BLaER1 treated with 17β-estradiol and CSF1 and Interleukin-3, amounts not matched to agents 10 nM and 100 nM (cell line): Measurements from ENCODE around the gene AP3B1.

Experiments used
- H3K27ac ChIP-seq, 11 experiments: shearing (Covaris generic); formaldehyde crosslinking; 2 replicates each; pipeline ENCODE4 v1.8.1; 2022
- H3K27me3 ChIP-seq, 11 experiments: shearing (Covaris generic); formaldehyde crosslinking; 2 replicates each; pipeline ENCODE4 v1.8.1; 2022
- H3K36me3 ChIP-seq, 11 experiments: shearing (Covaris generic); formaldehyde crosslinking; 2 replicates each; pipeline ENCODE4 v1.8.1; 2022
- H3K4me1 ChIP-seq, 10 experiments: shearing (Covaris generic); formaldehyde crosslinking; 2 replicates each; pipeline ENCODE4 v1.8.1; 2022
- H3K4me2 ChIP-seq, 11 experiments: shearing (Covaris generic); formaldehyde crosslinking; 2 replicates each; pipeline ENCODE4 v1.8.1; 2022
- H3K4me3 ChIP-seq, 10 experiments: shearing (Covaris generic); formaldehyde crosslinking; 2 replicates each; pipeline ENCODE4 v1.8.1; 2022
- H3K9ac ChIP-seq, 11 experiments: shearing (Covaris generic); formaldehyde crosslinking; 2 replicates each; pipeline ENCODE4 v1.8.1; 2022
- H3K9me3 ChIP-seq, 11 experiments: shearing (Covaris generic); formaldehyde crosslinking; replicated peaks in 1 of 11; 2 replicates each; pipeline ENCODE4 v1.8.1; 2022
- H4K20me1 ChIP-seq, 11 experiments: shearing (Covaris generic); formaldehyde crosslinking; 2 replicates each; pipeline ENCODE4 v1.8.1; 2022
- Cebpa-rat ChIP-seq, 11 experiments: shearing (Covaris generic); IDR thresholded peaks; 2 replicates each; pipeline ENCODE4 v1.8.1; 2022

AP3B1 gene

GRCh38 chr5:78137290-78137689 is 157.2 kb downstream of the AP3B1 start:
- Histone ChIP-seq H4K20me1 (peaks cover 0 to 6% (median 0%) of the 10 kb centered on the region in 11 experiments; a peak in 2 of 22 replicates), H3K27ac (no peak overlapping the region), H3K4me2 (no peak overlapping the region), H3K4me1 (no peaks in the 10 kb centered on the region), H3K4me3 (no peak overlapping the region), H3K9me3 (no peaks in the 10 kb centered on the region), H3K27me3 (no peaks in the 10 kb centered on the region), H3K9ac (no peak overlapping the region), H3K36me3 (peaks cover 44 to 90% (median 58%) of the 10 kb centered on the region in 11 experiments)
- TF ChIP-seq Cebpa-rat (IDR thresholded peaks at IDR 0.05) = no peak

- no peak overlapping the region for H3K9ac ChIP-seq
- no peaks in the 10 kb centered on the region for H3K9me3 ChIP-seq
- H3K27ac ChIP-seq = no peak overlapping the region
- H3K4me3 ChIP-seq = no peak overlapping the region
- H3K36me3 ChIP-seq = peaks cover 20 to 64% (median 39%) of the 10 kb centered on the region in 11 experiments
- H4K20me1 ChIP-seq = peaks cover 0 to 6% (median 0%) of the 10 kb centered on the region in 11 experiments; a peak in 1 of 22 replicates
- H3K27me3 ChIP-seq = no peaks in the 10 kb centered on the region
- no peak overlapping the region for H3K4me2 ChIP-seq
- TF ChIP-seq Cebpa-rat (IDR thresholded peaks at IDR 0.05) = no peak
- no peaks in the 10 kb centered on the region for H3K4me1 ChIP-seq
Measured at GRCh38 chr5:78133423-78133822, 161.1 kb downstream of the AP3B1 start.

GRCh38 chr5:78132507-78132906 is 162.0 kb downstream of the AP3B1 start:
- Histone ChIP-seq H4K20me1 (peaks cover 0 to 6% (median 0%) of the 10 kb centered on the region in 11 experiments; a peak in 1 of 22 replicates), H3K4me1 (no peaks in the 10 kb centered on the region), H3K36me3 (peaks cover 21 to 66% (median 40%) of the 10 kb centered on the region in 11 experiments), H3K27me3 (no peaks in the 10 kb centered on the region), H3K4me3 (no peak overlapping the region), H3K4me2 (no peak overlapping the region), H3K9ac (no peak overlapping the region), H3K27ac (no peak overlapping the region), H3K9me3 (no peaks in the 10 kb centered on the region)
- no peak for TF ChIP-seq Cebpa-rat (IDR thresholded peaks at IDR 0.05)

GRCh38 chr5:78129597-78129996 is 164.9 kb downstream of the AP3B1 start:
- no peak for TF ChIP-seq Cebpa-rat (IDR thresholded peaks at IDR 0.05)
- H3K9me3 ChIP-seq = peaks cover 0 to 4% (median 0%) of the 10 kb centered on the region in 11 experiments; a peak in 3 of 22 replicates

GRCh38 chr5:78127875-78128274 is 166.6 kb downstream of the AP3B1 start:
- no peak for TF ChIP-seq Cebpa-rat (IDR thresholded peaks at IDR 0.05)
- peaks cover 0 to 4% (median 0%) of the 10 kb centered on the region in 11 experiments; a peak in 1 of 22 replicates for H4K20me1 ChIP-seq
- H3K4me3 ChIP-seq = no peak overlapping the region
- H3K4me2 ChIP-seq = no peak overlapping the region
- peaks cover 23 to 64% (median 41%) of the 10 kb centered on the region in 11 experiments for H3K36me3 ChIP-seq
- no peak overlapping the region for H3K27ac ChIP-seq
- peaks cover 3 to 9% (median 4%) of the 10 kb centered on the region in 11 experiments; a peak in 13 of 22 replicates for H3K9me3 ChIP-seq
- no peaks in the 10 kb centered on the region for H3K27me3 ChIP-seq
- H3K9ac ChIP-seq = no peak overlapping the region
- no peaks in the 10 kb centered on the region for H3K4me1 ChIP-seq

More at GRCh38 chr5:78129597-78129996, 164.9 kb downstream of the AP3B1 start:
- Histone ChIP-seq H3K27ac (no peak overlapping the region), H3K36me3 (peaks cover 24 to 69% (median 39%) of the 10 kb centered on the region in 11 experiments), H4K20me1 (peaks cover 0 to 6% (median 0%) of the 10 kb centered on the region in 11 experiments; a peak in 1 of 22 replicates), H3K27me3 (no peaks in the 10 kb centered on the region), H3K4me2 (no peak overlapping the region), H3K9ac (no peak overlapping the region), H3K4me3 (no peak overlapping the region), H3K4me1 (no peaks in the 10 kb centered on the region)

GRCh38 chr5:78126536-78126935 is 168.0 kb downstream of the AP3B1 start:
- no peaks in the 10 kb centered on the region for H4K20me1 ChIP-seq
- H3K4me3 ChIP-seq = no peak overlapping the region
- TF ChIP-seq Cebpa-rat (IDR thresholded peaks at IDR 0.05) = no peak
- H3K36me3 ChIP-seq = peaks cover 22 to 55% (median 38%) of the 10 kb centered on the region in 11 experiments
- no peaks in the 10 kb centered on the region for H3K4me1 ChIP-seq
- H3K4me2 ChIP-seq = no peak overlapping the region
- H3K27ac ChIP-seq = no peak overlapping the region
- H3K9ac ChIP-seq = no peak overlapping the region
- no peaks in the 10 kb centered on the region for H3K27me3 ChIP-seq
- H3K9me3 ChIP-seq = peaks cover 3 to 9% (median 4%) of the 10 kb centered on the region in 11 experiments; a peak in 13 of 22 replicates

GRCh38 chr5:78116167-78116566 is 178.3 kb downstream of the AP3B1 start:
- Histone ChIP-seq H4K20me1 (peaks cover 0 to 17% (median 0%) of the 10 kb centered on the region in 11 experiments; a peak in 3 of 22 replicates), H3K4me2 (no peak overlapping the region), H3K9ac (no peak overlapping the region), H3K9me3 (no peaks in the 10 kb centered on the region; a peak in 1 of 22 replicates), H3K4me3 (no peak overlapping the region), H3K4me1 (peaks cover 0 to 9% (median 0%) of the 10 kb centered on the region in 10 experiments; a peak in 4 of 20 replicates), H3K27ac (no peak overlapping the region), H3K36me3 (peaks cover 40 to 84% (median 55%) of the 10 kb centered on the region in 11 experiments), H3K27me3 (no peaks in the 10 kb centered on the region)
- no peak for TF ChIP-seq Cebpa-rat (IDR thresholded peaks at IDR 0.05)

- 0 out of 22 replicates have a peak overlapping the region, but pooled peaks of 1 of the 11 experiments have one; percentile 9 for H3K4me2 ChIP-seq
- no peak overlapping the region for H3K27ac ChIP-seq
- no peaks in the 10 kb centered on the region for H3K27me3 ChIP-seq
- H3K9ac ChIP-seq = no peak overlapping the region
- H3K4me1 ChIP-seq = peaks cover 0 to 14% (median 7%) of the 10 kb centered on the region in 10 experiments; a peak in 11 of 20 replicates
- H4K20me1 ChIP-seq = peaks cover 0 to 17% (median 0%) of the 10 kb centered on the region in 11 experiments; a peak in 3 of 22 replicates
- no peak overlapping the region for H3K4me3 ChIP-seq
- peaks cover 39 to 91% (median 56%) of the 10 kb centered on the region in 11 experiments for H3K36me3 ChIP-seq
- TF ChIP-seq Cebpa-rat (IDR thresholded peaks at IDR 0.05) = no peak
- H3K9me3 ChIP-seq = no peaks in the 10 kb centered on the region
Measured at GRCh38 chr5:78113689-78114264, 180.7 kb downstream of the AP3B1 start.

- Histone ChIP-seq H3K9ac (no peak overlapping the region), H4K20me1 (peaks cover 0 to 17% (median 0%) of the 10 kb centered on the region in 11 experiments; a peak in 3 of 22 replicates), H3K27me3 (no peaks in the 10 kb centered on the region), H3K36me3 (peaks cover 38 to 94% (median 56%) of the 10 kb centered on the region in 11 experiments), H3K4me1 (peaks cover 0 to 15% (median 9%) of the 10 kb centered on the region in 10 experiments; a peak in 11 of 20 replicates), H3K27ac (no peak overlapping the region), H3K4me2 (no peak overlapping the region), H3K4me3 (no peak overlapping the region), H3K9me3 (no peaks in the 10 kb centered on the region)
- peak in 1 of 11 experiments; percentile 36; a peak in 1 of 22 replicates for TF ChIP-seq Cebpa-rat (IDR thresholded peaks at IDR 0.05)
Measured at GRCh38 chr5:78112931-78113330, 181.6 kb downstream of the AP3B1 start.
